K562 (cell line): Measurements from ENCODE around the gene AIF1. TPM values are rescaled to one million over a fixed set of nuclear protein-coding genes. Genes with fewer than 3 reads are reported as not detected.
A peak's percentile ranks its signal among the peaks of the same experiment; 100 is the strongest.

Experiments used
- ARID3A ChIP-seq: IDR thresholded peaks from 2 replicates; pipeline ENCODE4 v1.6.1; 2012; ENCODE audit warnings: low read depth, low read length, improper control_type of control experiment, borderline replicate concordance
- CHD2 ChIP-seq: IDR thresholded peaks from 2 replicates; pipeline ENCODE4 v1.6.1; 2011; ENCODE audit warnings: low read depth, low read length
- HDGF ChIP-seq: fragments of 450-650 bp; IDR thresholded peaks from 2 replicates; pipeline ENCODE4 v1.6.1; 2016
- KAT2B ChIP-seq: IDR thresholded peaks from one replicate; pipeline ENCODE4 v1.6.1; 2012; ENCODE audit warnings: low read depth, mild to moderate bottlenecking, control low read depth, inconsistent platforms, low read length, moderate library complexity
- KDM4B ChIP-seq, 2 experiments: fragments of 450-650 bp in 1 of 2; sonication (generic) in 1 of 2; IDR thresholded peaks; 2 replicates each; pipeline ENCODE4 v1.6.1; 2016 to 2017; ENCODE audit warnings: borderline replicate concordance in 2 of 2, antibody characterized with exemption in 1 of 2, low read depth in 1 of 2, mild to moderate bottlenecking in 1 of 2
- MTF1 ChIP-seq: fragments of 250-450 bp; sonication (Bioruptor Pico); IDR thresholded peaks from 2 replicates; pipeline ENCODE4 v1.9.0; 2021; ENCODE audit warnings: moderate library complexity, mild to moderate bottlenecking, inconsistent platforms, borderline replicate concordance
- PKNOX1 ChIP-seq: fragments of 450-650 bp; IDR thresholded peaks from 2 replicates; pipeline ENCODE4 v1.6.1; 2016
- RBBP5 ChIP-seq: fragments of 200-600 bp; sonication (generic); IDR thresholded peaks from 2 replicates; pipeline ENCODE4 v1.6.1; 2012; ENCODE audit warnings: borderline replicate concordance, mild to moderate bottlenecking, low read length, control low read depth, inconsistent platforms; ENCODE audit not compliant: insufficient read depth, poor library complexity, severe bottlenecking
- RREB1 ChIP-seq: fragments of 250-450 bp; sonication (Bioruptor Pico); IDR thresholded peaks from 2 replicates; pipeline ENCODE4 v1.4.0; 2020
- SMARCE1 ChIP-seq: fragments of 450-650 bp; IDR thresholded peaks from 2 replicates; pipeline ENCODE4 v1.7.1; 2016; ENCODE audit warnings: mild to moderate bottlenecking
- TRIM25 ChIP-seq: fragments of 450-650 bp; IDR thresholded peaks from 2 replicates; pipeline ENCODE4 v1.7.0; 2016; ENCODE audit warnings: borderline replicate concordance
- USF2 ChIP-seq: sonication (generic); formaldehyde crosslinking; IDR thresholded peaks from 2 replicates; pipeline ENCODE4 v1.5.0; 2020; ENCODE audit warnings: missing genetic modification reagents
- VEZF1 ChIP-seq: fragments of 200-800 bp; sonication (Bioruptor generic); IDR thresholded peaks from 2 replicates; pipeline ENCODE4 v1.6.1; 2017; ENCODE audit warnings: missing genetic modification characterization, missing compliant biosample characterization
- ZBED1 ChIP-seq: IDR thresholded peaks from 2 replicates; pipeline ENCODE4 v1.6.1; 2014
- ZKSCAN1 ChIP-seq: fragments of 150-350 bp; IDR thresholded peaks from 2 replicates; pipeline ENCODE4 v1.6.1; 2016; ENCODE audit warnings: low read depth, low read length
- ZNF12 ChIP-seq: sonication (generic); formaldehyde crosslinking; IDR thresholded peaks from 2 replicates; pipeline ENCODE4 v1.4.0; 2020; ENCODE audit warnings: mild to moderate bottlenecking, missing genetic modification reagents
- polyA plus RNA-seq, 8 experiments: library from polyadenylated mRNA; depleted of rRNA in 4 of 8; stranded (reverse) in 5 of 8; unstranded in 3 of 8; fragments of >200 nt; fragmentation: Nextera tagmentation in 2 of 8; fragmentation: Illumina TruSeq in 1 of 8; extraction: Ambion mirVana in 2 of 8; extraction: Trizol in 1 of 8; gene quantifications; 2 replicates each; pipeline versions ENCODE4 v1.2.1 to v1.2.3, GENCODE V29; 2011 to 2014; ENCODE audit warnings: inconsistent platforms in 1 of 8, missing spikeins in 1 of 8
- total RNA-seq, 7 experiments: library from RNA; depleted of rRNA in 6 of 7; stranded (reverse); fragments of >200 nt in 6 of 7; fragmentation: Illumina TruSeq in 2 of 7; extraction: Trizol in 2 of 7; gene quantifications; 2 replicates each; pipeline versions ENCODE4 v1.2.1 to v1.2.3, GENCODE V29; 2011 to 2021; ENCODE audit warnings: low replicate concordance in 1 of 7

AIF1 gene
- total and polyA plus RNA-seq, 9 of the 15 experiments (the other 6 are each of a cell fraction or from before 2014, with no cell fraction given), result 9.4 to 33.4 (median 19.4) TPM

GRCh38 chr6:31585491-31585890 is 29.5 kb upstream of the AIF1 start (continued):
- no peak for TF ChIP-seq ARID3A
- TF ChIP-seq KDM4B (IDR thresholded peaks at IDR 0.05; ENCODE audit: borderline replicate concordance in 2 of 2, low read depth in 1 of 2), result no peak
- no peak for TF ChIP-seq RBBP5
- TF ChIP-seq SMARCE1, result no peak
- no peak for TF ChIP-seq ZNF12 (CRISPR knock-in tag)
- TF ChIP-seq ZBED1, result no peak
- no peak for TF ChIP-seq VEZF1 (CRISPR knock-in tag)
- no peak for TF ChIP-seq USF2 (CRISPR knock-in tag)
- no peak for TF ChIP-seq KAT2B
- no peak; the same call in 1 of the 2 replicates for TF ChIP-seq RREB1 (CRISPR knock-in tag)
- TF ChIP-seq CHD2, result no peak
- TF ChIP-seq HDGF, result 0 out of 2 replicates have a peak, but pooled peaks have one; percentile 33
- TF ChIP-seq MTF1, result no peak
- TF ChIP-seq TRIM25, result no peak
- TF ChIP-seq PKNOX1, result peak; percentile 68
- no peak for TF ChIP-seq ZKSCAN1
